HG02798 (cell line): ENCODE data around the gene MBD6.
"Not testable (repeated sequence)": the region's sequence is repeated elsewhere in the genome, so short reads cannot be mapped to it uniquely, and the experiment has no call there.

Experiments
- ATAC-seq: cut with Tn5 transposase; IDR thresholded peaks from one replicate; pipeline ENCODE4 v1.9.1; 2021; ENCODE audit warnings: mild to moderate bottlenecking; ENCODE audit not compliant: unreplicated experiment, poor library complexity

Gene MBD6

DNA sequence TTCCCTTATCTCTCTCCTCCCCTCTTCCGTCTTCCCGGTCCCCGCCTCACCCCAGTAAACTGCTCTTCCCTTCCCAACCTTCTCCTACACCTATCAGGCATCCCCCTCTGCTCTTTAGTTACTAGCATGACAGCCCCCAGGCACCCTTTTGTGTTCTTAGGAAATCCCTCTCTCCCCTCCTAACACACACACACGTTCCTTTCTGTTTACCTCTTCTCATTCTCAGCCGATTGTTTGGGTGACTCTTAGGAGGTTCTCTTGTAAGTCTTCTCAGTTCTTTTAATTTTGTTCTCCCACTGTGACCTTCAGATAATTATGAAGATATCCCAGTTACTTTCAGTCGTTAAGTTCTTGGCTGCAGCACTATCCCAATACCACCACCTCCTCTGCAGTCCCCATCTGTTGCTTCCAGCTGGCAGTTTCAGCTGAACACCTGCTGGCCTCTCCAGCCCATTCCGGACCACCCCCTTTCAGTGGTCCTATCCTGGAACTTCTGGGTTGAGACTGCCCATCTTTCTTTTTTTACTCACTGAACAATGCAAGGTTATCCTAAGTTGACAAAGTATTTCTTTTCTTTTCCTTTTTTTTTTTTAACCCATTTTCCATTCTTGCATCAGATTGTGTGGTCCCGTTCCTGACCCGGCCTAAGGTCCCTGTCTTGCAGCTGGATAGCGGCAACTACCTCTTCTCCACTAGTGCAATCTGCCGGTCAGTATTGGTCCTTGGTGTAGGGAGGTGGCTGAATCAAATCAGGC lies 34.0 kb upstream of the MBD6 start:
- no peak for ATAC-seq

DNA sequence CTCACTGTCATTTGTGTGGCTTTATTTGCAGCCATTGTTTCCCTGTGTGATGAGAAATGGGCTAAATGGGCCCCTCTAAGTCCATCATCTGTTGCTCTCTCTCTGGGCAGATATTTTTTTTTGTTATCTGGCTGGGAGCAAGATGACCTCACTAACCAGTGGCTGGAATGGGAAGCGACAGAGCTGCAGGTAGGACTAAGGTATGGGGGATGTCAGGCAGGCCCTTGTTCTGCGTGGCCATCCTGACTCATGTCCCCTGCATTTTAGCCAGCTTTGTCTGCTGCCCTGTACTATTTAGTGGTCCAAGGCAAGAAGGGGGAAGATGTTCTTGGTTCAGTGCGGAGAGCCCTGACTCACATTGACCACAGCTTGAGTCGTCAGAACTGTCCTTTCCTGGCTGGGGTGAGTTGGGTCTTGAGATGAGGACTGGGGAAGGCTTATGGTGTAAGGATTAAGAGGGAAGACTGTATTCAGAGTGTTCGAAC lies 33.4 kb upstream of the MBD6 start:
- ATAC-seq: no peak

DNA sequence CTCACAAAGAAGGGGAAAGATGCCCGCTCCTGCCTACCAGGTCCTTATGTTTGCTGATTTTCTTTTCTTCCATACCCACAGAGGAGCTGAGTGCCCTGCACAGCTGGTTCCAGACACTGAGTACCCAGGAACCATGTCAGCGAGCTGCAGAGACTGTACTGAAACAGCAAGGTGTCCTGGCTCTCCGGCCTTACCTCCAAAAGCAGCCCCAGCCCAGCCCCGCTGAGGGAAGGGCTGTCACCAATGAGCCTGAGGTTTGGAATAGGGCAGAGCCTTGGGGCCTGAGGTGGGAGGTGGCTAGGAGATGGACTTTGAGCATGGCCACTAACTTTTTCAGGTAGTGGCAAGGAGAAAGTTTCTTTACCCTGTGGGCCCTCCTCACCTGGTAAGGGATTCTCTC lies 32.5 kb upstream of the MBD6 start:
- ATAC-seq: no peak

DNA sequence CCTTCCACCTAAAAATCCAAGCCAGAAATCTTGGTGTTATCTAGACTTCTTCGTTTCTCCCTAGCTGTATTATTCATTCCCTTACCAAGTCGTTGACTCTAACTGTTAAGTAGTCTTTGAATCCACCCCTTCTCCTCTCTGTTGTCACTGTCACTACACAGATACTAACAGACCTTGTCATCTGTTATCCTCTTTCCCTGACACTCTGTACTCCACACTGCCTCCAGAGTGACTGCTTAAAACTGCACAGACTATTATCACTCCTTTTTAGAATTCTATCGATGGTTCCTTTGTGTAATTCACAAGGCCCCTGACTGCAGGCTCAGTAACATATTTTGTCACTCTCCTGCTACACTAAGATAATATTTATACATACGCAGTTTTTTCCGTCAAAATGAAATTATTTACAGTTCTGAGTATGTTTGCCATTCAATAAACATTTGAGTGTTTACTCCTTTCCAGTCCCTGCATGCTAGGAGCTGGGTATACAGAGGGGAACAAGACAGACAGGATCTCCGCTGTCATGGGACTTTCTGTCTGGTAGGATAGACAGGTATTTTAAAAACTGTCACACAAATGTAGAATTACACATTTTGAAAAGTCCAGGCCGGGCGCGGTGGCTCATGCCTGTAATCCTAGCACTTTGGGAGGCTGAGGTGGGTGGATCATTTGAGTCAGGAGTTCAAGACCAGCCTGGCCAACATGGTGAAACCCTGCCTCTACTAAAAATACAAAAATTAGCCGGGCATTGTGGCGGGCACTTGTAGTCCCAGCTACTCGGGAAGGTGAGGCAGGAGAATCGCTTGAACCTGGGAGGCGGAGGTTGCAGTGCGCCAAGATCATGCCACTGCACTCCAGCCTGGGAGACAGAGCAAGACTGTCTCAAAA lies 31.0 kb upstream of the MBD6 start:
- ATAC-seq: no peak

DNA sequence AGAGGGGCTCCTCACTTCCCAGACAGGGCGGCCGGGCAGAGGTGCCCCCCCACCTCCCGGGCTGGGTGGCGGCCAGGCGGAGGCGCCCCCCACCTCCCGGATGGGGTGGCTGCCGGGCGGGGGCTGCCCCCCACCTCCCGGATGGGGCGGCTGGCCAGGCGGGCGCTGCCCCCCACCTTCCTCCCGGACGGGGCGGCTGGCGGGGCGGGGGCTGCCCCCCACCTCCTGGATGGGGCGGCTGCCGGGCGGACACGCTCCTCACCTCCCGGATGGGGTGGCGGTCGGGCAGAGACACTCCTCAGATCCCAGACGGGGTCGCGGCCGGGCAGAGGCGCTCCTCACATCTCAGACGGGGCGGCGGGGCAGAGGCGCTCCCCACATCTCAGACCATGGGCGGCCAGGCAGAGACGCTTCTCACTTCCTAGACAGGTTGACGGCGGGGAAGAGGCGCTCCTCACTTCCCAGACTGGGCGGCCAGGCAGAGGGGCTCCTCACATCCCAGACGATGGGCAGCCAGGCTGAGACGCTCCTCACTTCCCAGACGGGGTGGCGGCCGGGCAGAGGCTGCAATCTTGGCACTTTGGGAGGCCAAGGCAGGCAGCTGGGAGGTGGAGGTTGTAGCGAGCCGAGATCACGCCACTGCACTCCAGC lies 27.4 kb upstream of the MBD6 start:
- ATAC-seq: not testable (repeated sequence)

DNA sequence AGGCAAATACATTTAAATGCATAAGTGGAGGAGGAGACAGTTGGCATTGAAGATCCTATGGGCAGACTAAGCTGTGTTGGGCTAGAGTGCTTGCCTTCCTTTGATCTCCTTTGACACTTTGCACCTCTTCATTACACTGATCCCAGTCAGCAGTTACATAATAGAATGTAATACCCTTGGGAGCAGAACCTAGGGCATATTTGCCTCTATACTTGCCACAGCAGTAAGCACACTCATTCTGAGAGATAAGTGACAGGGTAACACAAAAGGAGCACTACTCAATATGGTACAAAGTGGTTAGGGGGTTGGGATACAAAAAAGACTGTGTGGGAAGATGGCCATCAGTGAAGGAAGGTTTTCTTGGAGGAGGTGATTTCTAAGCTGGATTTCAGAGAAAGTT lies 25.8 kb upstream of the MBD6 start:
- ATAC-seq: no peak

DNA sequence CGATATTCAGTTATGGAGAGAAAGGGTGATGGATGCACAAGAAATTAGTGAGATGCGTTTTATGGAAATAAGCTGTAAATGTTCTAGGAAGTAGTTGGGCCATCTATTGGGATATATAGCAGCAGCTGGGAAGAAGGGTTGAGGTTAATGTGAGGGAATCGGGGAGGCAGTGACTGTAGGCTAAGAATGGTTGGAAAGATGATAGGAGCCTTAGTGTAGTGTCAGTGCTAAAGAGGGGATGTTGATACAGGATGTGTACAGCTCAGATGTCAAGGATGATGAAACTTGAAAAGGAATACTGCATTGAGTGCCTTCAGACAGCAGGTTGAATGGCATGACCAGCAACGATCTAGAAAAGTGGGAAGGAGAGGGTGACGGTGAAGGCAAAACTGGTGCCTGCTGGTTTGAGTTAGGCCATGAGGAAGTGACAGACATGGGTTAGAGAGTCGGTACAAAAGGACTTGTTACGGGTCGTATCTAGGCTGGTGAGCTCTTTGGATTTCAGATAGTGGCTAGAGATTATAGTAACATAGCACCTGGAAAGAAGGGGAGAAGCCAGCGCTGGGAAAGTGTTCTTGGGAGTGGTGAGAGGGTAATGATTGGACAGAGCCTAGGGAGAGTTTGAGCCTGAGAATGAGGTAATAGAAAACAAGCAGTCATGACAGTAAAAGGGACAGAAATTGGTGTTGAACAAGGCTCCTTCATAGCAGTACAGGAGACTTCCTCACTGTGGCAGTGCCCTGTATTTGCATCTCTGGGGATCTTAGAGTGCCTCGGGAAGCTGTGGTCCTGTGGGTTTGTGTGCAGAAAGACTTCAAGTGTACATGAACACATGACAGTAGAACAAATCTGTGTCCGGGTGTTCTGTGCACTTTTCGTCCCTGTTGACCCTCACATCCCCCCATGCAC lies 25.1 kb upstream of the MBD6 start:
- no peak for ATAC-seq

DNA sequence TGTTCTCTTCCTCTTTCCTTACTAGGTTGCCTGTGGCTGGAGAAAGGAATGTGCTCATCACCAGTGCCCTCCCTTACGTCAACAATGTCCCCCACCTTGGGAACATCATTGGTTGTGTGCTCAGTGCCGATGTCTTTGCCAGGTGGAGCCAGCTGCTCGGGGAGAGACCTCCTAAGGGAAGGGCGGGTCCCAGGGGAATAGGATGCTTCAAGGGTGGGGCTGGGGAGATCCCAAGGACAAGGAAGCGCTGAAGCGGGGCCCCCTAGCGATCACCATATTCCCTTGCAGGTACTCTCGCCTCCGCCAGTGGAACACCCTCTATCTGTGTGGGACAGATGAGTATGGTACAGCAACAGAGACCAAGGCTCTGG lies 24.5 kb upstream of the MBD6 start:
- no peak for ATAC-seq

DNA sequence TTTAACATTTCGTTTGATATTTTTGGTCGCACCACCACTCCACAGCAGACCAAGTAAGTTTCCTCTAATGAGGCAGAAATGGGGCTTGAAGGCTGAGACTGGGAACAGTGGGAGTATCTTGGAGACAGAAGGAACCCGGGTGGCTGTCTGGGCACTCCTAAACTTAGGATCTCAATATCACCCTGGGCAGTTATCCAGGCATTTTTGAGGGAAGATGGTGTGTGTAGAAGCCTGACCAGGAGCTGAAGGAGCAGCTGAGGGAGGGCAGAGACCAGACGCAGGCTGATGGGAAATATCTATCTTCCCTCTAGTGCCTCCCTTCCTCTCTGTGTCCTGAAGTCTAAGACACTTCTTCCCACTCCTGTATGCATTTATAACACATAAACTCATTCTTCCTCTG lies 24.1 kb upstream of the MBD6 start:
- ATAC-seq: no peak

DNA sequence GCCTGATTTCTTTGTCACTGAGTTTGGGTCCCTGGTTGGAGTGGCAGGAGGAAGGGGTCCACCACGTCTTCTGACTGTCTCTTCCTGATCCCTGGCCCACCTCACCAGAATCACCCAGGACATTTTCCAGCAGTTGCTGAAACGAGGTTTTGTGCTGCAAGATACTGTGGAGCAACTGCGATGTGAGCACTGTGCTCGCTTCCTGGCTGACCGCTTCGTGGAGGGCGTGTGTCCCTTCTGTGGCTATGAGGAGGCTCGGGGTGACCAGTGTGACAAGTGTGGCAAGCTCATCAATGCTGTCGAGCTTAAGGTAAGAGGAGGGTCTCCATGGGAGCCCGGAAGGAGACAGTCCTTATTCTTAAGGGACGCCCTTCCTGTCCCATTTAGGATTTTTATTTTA lies 22.4 kb upstream of the MBD6 start:
- ATAC-seq: no peak

DNA sequence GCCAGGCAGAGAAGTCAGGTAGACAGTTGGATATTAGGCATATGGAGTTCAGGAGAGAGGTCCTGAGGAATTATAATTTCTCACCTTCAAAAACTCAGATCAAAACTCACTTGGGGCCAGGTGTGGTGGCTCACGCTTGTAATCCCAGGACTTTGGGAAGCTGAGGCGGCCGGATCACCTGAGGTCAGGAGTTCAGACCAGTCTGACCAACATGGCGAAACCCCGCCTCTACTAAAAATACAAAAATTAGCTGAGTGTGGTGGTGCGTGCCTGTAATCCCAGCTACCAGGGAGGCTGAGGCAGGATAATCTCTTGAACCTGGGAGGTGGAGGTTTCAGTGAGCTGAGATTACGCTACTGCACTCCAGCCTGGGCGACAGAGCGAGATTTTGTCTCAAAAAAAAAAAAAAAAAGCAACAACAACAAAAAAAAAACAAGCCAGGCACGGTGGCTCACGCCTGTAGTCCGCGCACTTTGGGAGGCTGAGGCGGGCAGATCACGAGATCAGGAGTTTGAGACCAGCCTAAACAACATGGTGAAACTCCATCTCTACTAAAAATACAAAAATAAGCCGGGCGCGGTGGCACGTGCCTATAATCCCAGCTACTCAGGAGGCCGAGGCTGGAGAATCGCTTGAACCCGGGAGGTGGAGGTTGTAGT lies 20.2 kb upstream of the MBD6 start:
- ATAC-seq: not testable (repeated sequence)

DNA sequence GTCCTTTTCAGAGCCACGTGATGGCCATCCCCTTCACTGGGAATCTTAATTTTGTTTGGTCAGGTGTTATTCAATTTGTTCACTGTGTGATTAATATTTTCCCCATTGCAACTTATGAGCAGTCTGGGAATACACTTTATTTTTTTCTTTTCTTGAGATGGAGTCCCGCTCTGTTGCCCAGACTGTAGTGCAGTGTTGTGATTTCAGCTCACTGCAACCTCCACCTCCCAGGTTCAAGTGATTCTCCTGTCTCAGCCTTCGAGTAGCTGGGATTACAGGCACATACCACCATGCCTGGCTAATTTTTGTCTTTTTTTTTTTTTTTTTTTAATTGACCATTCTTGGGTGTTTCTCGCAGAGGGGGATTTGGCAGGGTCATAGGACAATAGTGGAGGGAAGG lies 16.1 kb upstream of the MBD6 start:
- not testable (repeated sequence) for ATAC-seq

DNA sequence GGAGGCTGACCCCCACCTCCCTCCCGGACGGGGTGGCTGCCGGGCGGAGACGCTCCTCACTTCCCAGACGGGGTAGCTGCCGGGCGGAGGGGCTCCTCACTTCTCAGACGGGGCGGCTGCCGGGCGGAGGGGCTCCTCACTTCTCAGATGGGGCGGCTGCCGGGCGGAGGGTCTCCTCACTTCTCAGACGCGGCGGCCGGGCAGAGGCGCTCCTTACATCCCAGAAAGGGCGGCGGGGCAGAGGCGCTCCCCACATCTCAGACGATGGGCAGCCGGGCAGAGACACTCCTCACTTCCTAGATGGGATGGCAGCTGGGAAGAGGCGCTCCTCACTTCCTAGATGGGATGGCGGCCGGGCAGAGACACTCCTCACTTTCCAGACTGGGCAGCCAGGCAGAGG lies 14.8 kb upstream of the MBD6 start:
- ATAC-seq: not testable (repeated sequence)

DNA sequence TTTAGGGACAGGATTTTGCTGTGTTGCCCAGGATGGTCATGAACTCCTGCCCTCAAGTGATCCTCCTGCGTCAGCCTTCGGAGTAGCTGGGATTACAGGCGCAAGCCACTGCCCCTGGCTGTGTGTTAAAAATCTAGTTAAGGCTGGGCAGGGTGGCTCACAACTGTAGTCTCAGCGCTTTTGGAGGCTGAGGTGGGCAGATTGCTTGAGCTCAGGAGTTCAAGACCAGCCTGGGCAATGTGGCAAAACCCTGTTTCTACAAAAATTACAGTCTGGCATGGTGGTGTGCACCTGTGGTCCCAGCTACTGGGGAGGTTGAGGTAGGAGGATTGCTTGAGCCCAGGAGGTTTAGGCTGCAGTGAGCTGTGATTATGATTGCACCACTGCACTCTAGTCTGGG lies 11.5 kb upstream of the MBD6 start:
- ATAC-seq: no peak

DNA sequence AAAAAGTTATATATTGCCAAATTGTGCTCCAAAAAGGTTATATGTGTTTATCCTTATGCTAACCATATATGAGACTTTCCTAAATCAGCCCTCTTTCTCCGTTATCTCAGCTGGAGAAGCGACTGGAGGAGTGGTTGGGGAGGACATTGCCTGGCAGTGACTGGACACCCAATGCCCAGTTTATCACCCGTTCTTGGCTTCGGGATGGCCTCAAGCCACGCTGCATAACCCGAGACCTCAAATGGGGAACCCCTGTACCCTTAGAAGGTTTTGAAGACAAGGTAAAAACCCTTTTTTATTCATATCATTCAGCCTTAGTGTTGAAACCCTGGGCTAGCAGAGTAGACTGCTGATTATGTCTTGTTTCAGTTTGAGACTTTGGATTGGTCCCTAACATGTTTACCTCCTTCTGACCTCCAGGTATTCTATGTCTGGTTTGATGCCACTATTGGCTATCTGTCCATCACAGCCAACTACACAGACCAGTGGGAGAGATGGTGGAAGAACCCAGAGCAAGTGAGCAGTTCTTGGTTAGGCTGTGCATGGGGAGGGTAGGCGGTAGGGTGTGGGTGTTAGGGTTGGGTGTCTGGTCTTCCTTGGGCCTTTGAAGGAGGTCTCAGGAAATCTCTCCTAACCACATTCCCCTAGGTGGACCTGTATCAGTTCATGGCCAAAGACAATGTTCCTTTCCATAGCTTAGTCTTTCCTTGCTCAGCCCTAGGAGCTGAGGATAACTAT lies 10.9 kb upstream of the MBD6 start:
- no peak for ATAC-seq

DNA sequence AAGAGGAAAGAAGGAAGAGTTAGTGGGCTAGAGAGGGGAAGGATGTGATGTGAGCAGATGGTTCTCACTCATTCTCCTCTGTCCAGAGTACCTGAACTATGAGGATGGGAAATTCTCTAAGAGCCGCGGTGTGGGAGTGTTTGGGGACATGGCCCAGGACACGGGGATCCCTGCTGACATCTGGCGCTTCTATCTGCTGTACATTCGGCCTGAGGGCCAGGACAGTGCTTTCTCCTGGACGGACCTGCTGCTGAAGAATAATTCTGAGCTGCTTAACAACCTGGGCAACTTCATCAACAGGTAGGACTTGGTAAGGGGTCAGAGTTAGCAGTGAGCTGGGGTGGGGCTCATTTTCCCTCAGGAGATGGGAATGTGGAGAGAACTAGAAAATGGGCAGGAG lies 10.0 kb upstream of the MBD6 start:
- ATAC-seq: no peak

DNA sequence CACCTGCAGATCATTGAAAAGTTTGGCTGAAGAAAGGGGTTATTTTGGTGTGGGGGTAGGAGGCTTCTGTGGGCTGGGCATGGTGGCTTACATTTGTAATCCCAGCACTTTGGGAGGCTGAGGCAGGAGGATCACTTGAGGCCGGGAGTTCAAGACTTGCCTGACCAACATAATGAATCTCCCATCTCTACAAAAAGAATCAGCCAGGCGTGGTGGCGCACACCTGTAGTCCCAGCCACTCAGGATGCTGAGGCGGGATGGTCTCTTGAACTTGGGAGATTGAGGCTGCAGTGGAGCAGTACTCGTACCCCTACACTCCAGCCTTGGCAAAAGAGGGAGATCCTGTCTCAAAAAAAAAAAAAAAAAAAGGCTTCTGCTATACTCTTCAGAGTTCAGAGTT lies 9.4 kb upstream of the MBD6 start:
- no peak for ATAC-seq

DNA sequence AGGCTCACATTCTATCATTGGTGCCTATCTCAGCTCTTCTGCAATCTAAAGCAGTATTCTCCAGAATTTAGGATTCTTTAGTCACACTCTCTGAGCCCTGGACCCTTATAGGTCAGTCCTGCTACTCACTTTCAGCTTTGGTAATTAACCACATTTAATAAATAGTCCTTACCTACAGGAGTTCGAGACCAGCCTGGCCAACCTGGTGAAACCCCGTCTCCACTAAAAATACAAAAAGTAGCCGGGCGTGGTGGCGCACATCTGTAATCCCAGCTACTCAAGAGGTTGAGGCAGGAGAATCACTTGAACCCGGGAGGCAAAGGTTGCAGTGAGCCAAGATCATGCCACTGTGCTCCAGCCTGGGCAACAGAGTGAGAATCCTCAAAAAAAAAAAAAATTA lies 8.9 kb upstream of the MBD6 start:
- not testable (repeated sequence) for ATAC-seq

DNA sequence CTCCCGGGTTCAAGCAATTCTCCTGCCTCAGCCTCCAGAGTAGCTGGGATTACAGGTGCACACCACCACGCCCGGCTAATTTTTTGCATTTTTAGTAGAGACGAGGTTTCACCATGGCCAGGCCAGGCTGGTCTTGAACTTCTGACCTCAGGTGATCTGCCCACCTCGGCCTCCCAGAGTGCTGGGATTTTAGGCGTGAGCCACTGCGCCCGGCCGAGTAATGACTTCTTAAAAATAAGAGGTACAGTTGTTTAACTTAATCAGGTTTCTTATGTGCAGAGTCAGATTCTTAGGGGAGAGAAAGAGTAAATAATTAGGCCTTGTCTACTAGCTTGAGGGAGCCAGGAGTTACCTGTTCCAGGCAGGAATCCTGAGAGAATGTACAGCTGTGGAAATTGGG lies 8.4 kb upstream of the MBD6 start:
- not testable (repeated sequence) for ATAC-seq
